Panc1 (cell line): Measurements from ENCODE around the gene PGS1. TPM values are rescaled to one million over a fixed set of nuclear protein-coding genes. Genes with fewer than 3 reads are reported as not detected.
A peak's percentile ranks its signal among the peaks of the same experiment; 100 is the strongest.

Source experiments
- ATAC-seq: fragments of 200-7000 bp; cut with Tn5 transposase; 2 replicates; pipeline ENCODE4 v1.9.1; 2020; ENCODE audit warnings: mild to moderate bottlenecking, moderate library complexity
- BruUV-seq: library from RNA; stranded (reverse); fragments of 400-500 nt; replicated peaks from 2 replicates; lab custom pipeline; 2021; lab: Mats Ljungman, UMichigan
- CTCF ChIA-PET: fragments of 300-600 bp; sonication (Branson Sonifier 250); formaldehyde crosslinking; loops from one replicate; lab custom pipeline; 2022; ENCODE audit warnings: antibody characterized with exemption; lab: Charles Lee
- POLR2A ChIA-PET: fragments of 300-600 bp; sonication (Branson Sonifier 250); formaldehyde crosslinking; loops from one replicate; lab custom pipeline; 2022; ENCODE audit warnings: antibody characterized with exemption; lab: Charles Lee
- DNase-seq: peaks from one replicate; pipeline ENCODE4 v3.0.0-alpha.2; 2010; ENCODE audit warnings: low read depth, low spot score
- H3K27ac ChIP-seq: 2 replicates; pipeline ENCODE4 v1.5.1; 2011; ENCODE audit warnings: mild to moderate bottlenecking, low read length, inconsistent platforms
- H3K27me3 ChIP-seq: fragments of 200-500 bp; sonication (Bioruptor generic); 2 replicates; pipeline ENCODE4 v1.6.0; 2014; ENCODE audit warnings: low read length, inconsistent platforms; ENCODE audit not compliant: control insufficient read depth, insufficient read depth
- H3K36me3 ChIP-seq: fragments of 200-500 bp; sonication (Bioruptor generic); 2 replicates; pipeline ENCODE4 v1.5.1; 2014; ENCODE audit warnings: inconsistent platforms, mild to moderate bottlenecking, low read length, moderate library complexity; ENCODE audit not compliant: control insufficient read depth, insufficient read depth
- H3K4me1 ChIP-seq: 2 replicates; pipeline ENCODE4 v1.5.1; 2011; ENCODE audit warnings: inconsistent platforms, mild to moderate bottlenecking, low read length, moderate library complexity; ENCODE audit not compliant: control insufficient read depth, insufficient read depth
- H3K4me3 ChIP-seq, 2 experiments: 2 replicates each; pipeline ENCODE4 v1.5.1; 2011 to 2012; ENCODE audit warnings: low read depth in 2 of 2, low read length in 2 of 2, mild to moderate bottlenecking in 2 of 2, inconsistent platforms in 1 of 2, moderate library complexity in 1 of 2
- H3K9me3 ChIP-seq: fragments of 200-500 bp; sonication (Bioruptor generic); 2 replicates; pipeline ENCODE4 v1.5.1; 2014; ENCODE audit warnings: low read depth, mild to moderate bottlenecking, inconsistent platforms, low read length, moderate library complexity; ENCODE audit not compliant: control insufficient read depth, insufficient read depth
- CTCF ChIP-seq: fragments of 450-650 bp; IDR thresholded peaks from 2 replicates; pipeline ENCODE4 v1.5.1; 2017; ENCODE audit warnings: mild to moderate bottlenecking
- POLR2AphosphoS5 ChIP-seq: IDR thresholded peaks from 2 replicates; pipeline ENCODE4 v1.6.1; 2012; ENCODE audit warnings: mild to moderate bottlenecking, low read depth, low read length, moderate library complexity
- REST ChIP-seq, 2 experiments: IDR thresholded peaks; 2 replicates each; pipeline ENCODE4 v1.6.1; 2011 to 2012; ENCODE audit warnings: low read depth in 2 of 2, control low read depth in 1 of 2, low read length in 1 of 2, mild to moderate bottlenecking in 1 of 2, moderate library complexity in 1 of 2; ENCODE audit not compliant: insufficient read depth in 1 of 2
- SIN3A ChIP-seq: IDR thresholded peaks from 2 replicates; pipeline ENCODE4 v1.6.1; 2012; ENCODE audit warnings: low read depth, mild to moderate bottlenecking, low read length, moderate library complexity, borderline replicate concordance; ENCODE audit not compliant: insufficient read depth
- TCF7L2 ChIP-seq: IDR thresholded peaks from 2 replicates; pipeline ENCODE4 v1.6.1; 2011; ENCODE audit warnings: mild to moderate bottlenecking, low read depth, low read length, inconsistent platforms
- in situ Hi-C: cut with HindIII; loops from 2 replicates; pipeline ENCODE4 v1.10.0; 2016; ENCODE audit warnings: low sequenced_read_pairs, low pct_unique_long_range_greater_than_20kb
- intact Hi-C: fragments of 100-400 bp; cut with micrococcal nuclease; formaldehyde crosslinking; loops from one replicate; pipeline ENCODE4 v1.10.0; 2022; ENCODE audit not compliant: unreplicated experiment
- total RNA-seq: library from RNA; stranded (reverse); gene quantifications from one replicate; pipeline ENCODE4 v1.2.1, GENCODE V29; 2021; ENCODE audit not compliant: unreplicated experiment

Gene PGS1
- total RNA-seq, 1 experiment from 2014 or later = 47.5 TPM

GRCh38 chr17:78374631-78375274 is 3.7 kb upstream of the PGS1 start:
- peak overlapping the region; percentile 63 for H3K27ac ChIP-seq
- H3K36me3 ChIP-seq = peaks cover 3% of the 10 kb centered on the region; the same call in 1 of the 2 replicates
- in situ Hi-C loops (no loop called here), intact Hi-C loops (no loop called here)
- no peak for TF ChIP-seq POLR2AphosphoS5
- no peak for ATAC-seq
- peaks cover 26% of the 10 kb centered on the region for H3K4me1 ChIP-seq
- no peaks in the 10 kb centered on the region for H3K9me3 ChIP-seq
- ChIA-PET POLR2A (no interaction called here), CTCF (interaction anchor here (1.4 kb wide), 1 partner anchor 47 kb away, joined by 4 read pairs; no protein-coding TSS in a partner anchor)
- no peak for DNase-seq
- BruUV-seq = no TSS peak
- no peak overlapping the region for H3K4me3 ChIP-seq
- no peaks in the 10 kb centered on the region for H3K27me3 ChIP-seq

GRCh38 chr17:78375401-78376151 is 2.9 kb upstream of the PGS1 start:
- no peak for TF ChIP-seq SIN3A
- TF ChIP-seq POLR2AphosphoS5 = no peak
- TF ChIP-seq CTCF = no peak
- TF ChIP-seq REST (IDR thresholded peaks at IDR 0.05; ENCODE audit: insufficient read depth in 1 of 2, low read depth in 2 of 2, low read length in 1 of 2) = no peak
- no peak for TF ChIP-seq TCF7L2
- no TSS peak for BruUV-seq
- H3K36me3 ChIP-seq = peaks cover 3% of the 10 kb centered on the region; the same call in 1 of the 2 replicates
- intact Hi-C loops (no loop called here), in situ Hi-C loops (no loop called here)
- DNase-seq (no peak), ATAC-seq (peak; percentile 29)
- CTCF ChIA-PET = interaction anchor here (1.4 kb wide), 1 partner anchor 46 kb away, joined by 4 read pairs; no protein-coding TSS in a partner anchor
- no peaks in the 10 kb centered on the region for H3K9me3 ChIP-seq
- no peaks in the 10 kb centered on the region for H3K27me3 ChIP-seq
- POLR2A ChIA-PET = interaction anchor here (0.5 kb wide), 1 partner anchor 23 kb away, joined by 3 read pairs; no protein-coding TSS in a partner anchor
- no peak overlapping the region for H3K4me3 ChIP-seq
- peaks cover 30% of the 10 kb centered on the region for H3K4me1 ChIP-seq
- peak overlapping the region; percentile 63 for H3K27ac ChIP-seq
